HUES48 (cell line): ENCODE results near the gene GRM4.

Experiments
- H3K27ac ChIP-seq: one replicate; pipeline ENCODE4 v1.7.0; 2013; ENCODE audit warnings: low read depth, low read length, inconsistent platforms
- H3K27me3 ChIP-seq: 2 replicates; pipeline ENCODE4 v1.6.1; 2013; ENCODE audit warnings: mild to moderate bottlenecking, low read length; ENCODE audit not compliant: control insufficient read depth, insufficient read depth
- H3K36me3 ChIP-seq: 2 replicates; pipeline ENCODE4 v1.6.1; 2013; ENCODE audit warnings: low read length; ENCODE audit not compliant: control insufficient read depth, insufficient read depth
- H3K4me1 ChIP-seq: 2 replicates; pipeline ENCODE4 v1.6.1; 2013; ENCODE audit warnings: mild to moderate bottlenecking, low read length; ENCODE audit not compliant: control insufficient read depth, insufficient read depth
- H3K4me3 ChIP-seq: 2 replicates; pipeline ENCODE4 v1.5.1; 2013; ENCODE audit warnings: mild to moderate bottlenecking, low read depth, low read length
- H3K9ac ChIP-seq: 2 replicates; pipeline ENCODE4 v1.6.1; 2013; ENCODE audit warnings: mild to moderate bottlenecking, low read depth, low read length, moderate library complexity
- H3K9me3 ChIP-seq: 2 replicates; pipeline ENCODE4 v1.6.1; 2013; ENCODE audit warnings: low read length; ENCODE audit not compliant: control insufficient read depth, insufficient read depth

Gene GRM4

GRCh38 chr6:33989016-33989854 is 156.7 kb downstream of the GRM4 start:
- H3K36me3 ChIP-seq, result no peaks in the 10 kb centered on the region
- no peak overlapping the region for H3K4me3 ChIP-seq
- H3K4me1 ChIP-seq, result peaks cover 11% of the 10 kb centered on the region; the same call in 1 of the 2 replicates
- H3K9ac ChIP-seq, result no peak overlapping the region
- H3K27ac ChIP-seq, result no peak overlapping the region
- H3K27me3 ChIP-seq, result 0 out of 2 replicates have a peak, but pooled peaks cover 2% of the 10 kb centered on the region
- H3K9me3 ChIP-seq, result no peaks in the 10 kb centered on the region

DNA sequence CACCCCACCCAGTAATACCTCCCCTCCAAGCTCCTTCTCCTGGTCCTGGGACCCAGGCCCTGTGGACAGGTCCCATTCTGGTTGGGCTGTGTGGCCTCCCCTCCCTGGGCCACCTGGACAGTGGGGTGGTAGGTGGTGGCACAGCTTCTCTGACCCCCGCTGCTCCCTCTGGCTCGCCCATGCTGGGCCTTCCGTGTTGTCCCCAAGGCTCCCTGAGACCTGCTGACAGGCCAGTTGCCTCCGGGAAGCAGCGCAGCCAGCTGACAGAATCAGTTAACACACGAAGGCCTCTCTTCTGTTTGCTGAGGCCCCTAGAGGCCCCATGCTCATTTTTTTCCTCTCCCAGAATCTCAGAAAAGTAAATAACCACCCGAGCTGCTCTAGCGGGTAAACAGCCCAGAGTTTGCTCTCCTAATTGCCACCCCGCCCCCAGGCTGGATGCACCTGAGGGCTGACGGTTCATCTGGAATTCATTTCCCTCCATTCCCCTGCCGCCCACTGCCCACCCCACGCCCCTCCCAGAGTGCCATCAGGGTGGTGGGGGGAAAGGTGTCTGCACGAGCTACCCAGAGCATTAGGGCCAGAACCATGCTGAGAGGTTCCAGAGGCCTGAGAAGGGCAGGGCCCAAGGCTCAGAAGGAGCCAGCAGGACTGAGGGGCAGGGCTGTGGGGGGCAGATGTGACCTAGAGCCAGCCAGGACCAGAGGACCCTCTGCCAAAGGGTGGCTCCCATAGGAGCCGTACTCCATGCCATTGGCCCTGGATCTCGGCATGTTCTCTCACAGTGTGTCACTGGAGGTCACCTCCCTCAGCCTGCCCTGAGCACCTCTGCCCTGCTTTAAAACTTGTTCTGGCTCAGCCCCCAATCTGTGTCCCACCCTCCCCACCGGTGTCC is 157.5 kb downstream of the GRM4 start:
- Histone ChIP-seq H3K27ac (no peak overlapping the region), H3K9me3 (no peaks in the 10 kb centered on the region), H3K4me1 (peaks cover 11% of the 10 kb centered on the region; the same call in 1 of the 2 replicates), H3K9ac (no peak overlapping the region), H3K36me3 (no peaks in the 10 kb centered on the region), H3K4me3 (no peak overlapping the region), H3K27me3 (no peaks in the 10 kb centered on the region)

DNA sequence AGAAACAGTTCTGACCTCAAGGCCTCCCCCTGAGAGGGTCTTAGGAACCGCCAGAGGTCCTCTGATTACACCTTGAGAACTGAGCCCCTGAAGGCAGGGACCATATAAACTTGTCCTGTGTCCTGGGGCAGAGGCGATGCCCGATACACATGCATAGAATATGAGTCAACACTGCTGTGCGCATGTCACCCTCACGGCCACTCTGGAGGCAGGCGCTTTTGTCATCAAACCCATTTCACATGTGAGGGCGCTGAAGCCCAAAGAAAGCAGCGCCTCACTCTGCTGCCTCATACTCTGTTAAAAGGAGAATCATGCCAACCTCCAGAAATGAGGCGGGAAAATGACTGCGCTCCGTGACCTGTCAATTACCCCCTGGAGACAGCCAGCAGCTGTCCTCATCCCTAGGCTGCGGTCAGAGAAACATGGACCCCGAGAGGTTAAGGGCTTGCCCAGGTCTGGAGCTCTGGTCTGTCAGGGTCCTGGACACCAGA is 158.3 kb downstream of the GRM4 start:
- no peaks in the 10 kb centered on the region for H3K27me3 ChIP-seq
- peaks cover 11% of the 10 kb centered on the region; the same call in 1 of the 2 replicates for H3K4me1 ChIP-seq
- H3K4me3 ChIP-seq, result no peak overlapping the region
- no peaks in the 10 kb centered on the region for H3K9me3 ChIP-seq
- no peak overlapping the region for H3K9ac ChIP-seq
- H3K27ac ChIP-seq, result no peak overlapping the region
- no peaks in the 10 kb centered on the region for H3K36me3 ChIP-seq

DNA sequence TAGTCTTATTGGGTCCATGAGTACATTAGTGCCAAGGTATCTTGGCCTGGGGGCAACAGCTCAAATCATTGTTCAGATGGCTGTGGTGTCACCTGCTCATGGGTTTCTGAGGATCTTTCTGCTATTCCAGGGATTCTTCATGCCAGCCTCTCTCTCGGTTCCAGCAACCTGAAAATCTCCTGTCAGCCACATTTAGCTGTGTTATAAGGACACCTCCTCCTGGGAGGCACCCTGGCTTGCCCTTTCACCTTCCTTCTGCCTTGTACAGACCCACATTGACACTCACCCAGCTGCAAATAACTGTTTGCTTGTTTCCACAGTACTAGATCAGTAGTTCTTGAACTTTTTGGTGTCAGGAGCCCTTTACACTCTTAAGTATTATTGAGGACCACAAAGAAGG is 159.9 kb downstream of the GRM4 start:
- H3K4me1 ChIP-seq, result peaks cover 11% of the 10 kb centered on the region; the same call in 1 of the 2 replicates
- no peak overlapping the region for H3K9ac ChIP-seq
- H3K27ac ChIP-seq, result no peak overlapping the region
- no peak overlapping the region for H3K4me3 ChIP-seq
- H3K27me3 ChIP-seq, result no peaks in the 10 kb centered on the region
- H3K9me3 ChIP-seq, result no peaks in the 10 kb centered on the region
- no peaks in the 10 kb centered on the region for H3K36me3 ChIP-seq

GRCh38 chr6:33985313-33985751 is 160.6 kb downstream of the GRM4 start:
- no peak overlapping the region for H3K9ac ChIP-seq
- H3K4me3 ChIP-seq, result no peak overlapping the region
- H3K27ac ChIP-seq, result no peak overlapping the region
- H3K36me3 ChIP-seq, result no peaks in the 10 kb centered on the region
- H3K9me3 ChIP-seq, result no peaks in the 10 kb centered on the region
- no peaks in the 10 kb centered on the region for H3K27me3 ChIP-seq
- peaks cover 11% of the 10 kb centered on the region; the same call in 1 of the 2 replicates for H3K4me1 ChIP-seq

DNA sequence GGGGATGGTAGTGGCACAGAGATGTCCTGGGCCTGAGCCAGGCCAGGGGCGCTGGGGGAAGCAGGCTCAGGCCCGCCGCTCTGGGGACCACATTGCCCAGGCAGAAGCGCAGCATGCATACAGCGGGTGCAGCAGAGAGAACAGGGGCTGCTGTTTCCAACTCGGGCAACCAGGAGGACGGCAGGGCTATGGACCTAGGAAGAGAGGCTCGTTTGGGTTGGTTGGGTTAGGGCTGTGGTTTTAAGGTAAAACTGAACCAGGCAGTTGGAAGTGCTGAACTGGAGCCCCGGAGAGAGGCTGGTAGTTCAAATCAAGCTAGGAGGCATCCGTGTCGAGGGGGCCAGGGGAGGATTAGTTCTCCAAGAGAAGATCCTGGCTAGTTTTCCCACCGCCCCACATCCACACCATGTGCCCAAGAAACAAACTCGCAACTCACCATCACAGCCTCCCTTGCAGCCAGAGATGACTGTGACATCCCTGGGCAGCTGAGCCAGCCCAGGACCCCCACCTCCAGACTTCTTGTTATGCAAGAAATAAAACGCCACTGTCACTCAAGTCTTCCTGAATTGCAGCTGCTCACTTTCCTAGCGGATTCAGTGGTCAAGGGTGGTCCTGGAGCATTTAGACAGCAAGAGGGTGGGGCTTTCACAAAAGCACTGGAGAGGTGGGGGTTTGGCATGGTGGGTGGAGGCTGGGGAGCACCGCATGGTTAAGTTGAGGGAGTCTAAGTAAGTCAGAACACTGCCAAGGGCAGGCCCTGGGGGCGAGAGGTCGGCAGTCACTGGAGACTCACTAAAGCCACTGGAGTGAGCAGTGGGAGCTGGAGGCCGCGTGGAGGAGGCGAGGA is 161.2 kb downstream of the GRM4 start:
- Histone ChIP-seq H3K4me1 (peaks cover 11% of the 10 kb centered on the region; the same call in 1 of the 2 replicates), H3K36me3 (no peaks in the 10 kb centered on the region), H3K9me3 (no peaks in the 10 kb centered on the region), H3K9ac (no peak overlapping the region), H3K4me3 (no peak overlapping the region), H3K27ac (no peak overlapping the region), H3K27me3 (no peaks in the 10 kb centered on the region)

DNA sequence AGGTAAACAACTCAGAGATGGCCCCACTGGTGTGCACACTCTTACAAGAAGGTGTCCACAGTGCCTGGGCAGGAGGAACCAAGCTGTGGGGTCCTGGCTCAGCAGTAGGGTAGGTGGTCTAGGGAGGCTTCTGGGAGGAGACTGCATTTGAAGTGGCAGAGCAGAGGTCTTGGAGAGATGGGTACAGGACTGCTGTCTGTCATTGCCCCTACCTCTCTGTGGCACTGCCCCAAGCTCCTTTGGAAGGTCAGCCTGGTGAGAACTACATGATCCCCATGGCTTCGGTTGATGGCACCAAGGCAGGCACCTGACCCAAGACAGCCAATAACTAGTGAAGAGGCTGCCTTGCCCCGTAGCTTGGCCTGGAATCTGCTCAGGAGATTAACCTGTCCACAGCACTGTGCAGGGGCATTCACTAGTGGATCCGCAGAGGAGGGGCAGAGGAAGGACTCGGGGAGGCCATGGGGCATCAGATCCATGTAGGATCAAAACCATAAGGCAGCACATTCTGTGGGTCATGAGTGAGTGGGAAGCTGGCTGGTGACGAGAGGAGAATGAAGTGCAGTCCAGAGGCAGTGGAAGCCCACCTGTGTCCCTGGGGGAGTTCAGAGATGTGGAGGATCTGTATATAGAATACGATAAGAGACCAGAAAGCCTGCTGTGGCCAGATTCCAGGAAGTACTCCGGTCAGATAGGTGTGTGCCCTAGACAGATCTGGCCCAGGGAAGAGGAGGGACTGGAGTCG is 162.0 kb downstream of the GRM4 start:
- Histone ChIP-seq H3K4me3 (no peak overlapping the region), H3K36me3 (no peaks in the 10 kb centered on the region), H3K27ac (no peak overlapping the region), H3K9ac (no peak overlapping the region), H3K4me1 (peaks cover 11% of the 10 kb centered on the region; the same call in 1 of the 2 replicates), H3K27me3 (no peaks in the 10 kb centered on the region), H3K9me3 (no peaks in the 10 kb centered on the region)

GRCh38 chr6:33983109-33983716 is 162.7 kb downstream of the GRM4 start:
- Histone ChIP-seq H3K4me3 (no peak overlapping the region), H3K27me3 (no peaks in the 10 kb centered on the region), H3K36me3 (no peaks in the 10 kb centered on the region), H3K9me3 (no peaks in the 10 kb centered on the region), H3K27ac (no peak overlapping the region), H3K9ac (no peak overlapping the region), H3K4me1 (peaks cover 11% of the 10 kb centered on the region; the same call in 1 of the 2 replicates)

DNA sequence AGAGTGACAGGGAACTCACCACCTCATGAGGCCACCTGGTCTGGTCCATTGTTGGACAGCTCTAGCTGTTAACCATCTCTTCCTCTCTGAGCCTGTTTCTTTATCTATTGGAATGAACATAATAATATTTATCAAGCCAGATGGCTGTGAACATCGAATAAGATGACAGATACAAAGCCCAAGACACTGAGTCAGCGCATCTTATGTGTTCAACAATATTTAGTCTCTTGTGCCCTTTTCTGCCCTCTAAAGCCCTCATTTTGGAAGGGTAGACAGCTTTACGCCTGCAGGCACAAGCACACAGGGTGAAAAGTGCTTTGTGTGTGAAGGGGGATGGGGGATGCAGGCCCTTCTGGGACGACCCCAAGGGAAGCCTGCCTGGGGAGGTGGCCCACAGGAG is 164.0 kb downstream of the GRM4 start:
- no peaks in the 10 kb centered on the region for H3K9me3 ChIP-seq
- H3K27me3 ChIP-seq, result peaks cover 6% of the 10 kb centered on the region; the same call in 1 of the 2 replicates
- H3K36me3 ChIP-seq, result no peaks in the 10 kb centered on the region
- peaks cover 11% of the 10 kb centered on the region; the same call in 1 of the 2 replicates for H3K4me1 ChIP-seq
- H3K27ac ChIP-seq, result no peak overlapping the region
- H3K9ac ChIP-seq, result no peak overlapping the region
- no peak overlapping the region for H3K4me3 ChIP-seq
